ENCODE results near the gene NR2E1. TPM values are rescaled to one million over a fixed set of nuclear protein-coding genes. Genes with fewer than 3 reads are reported as not detected.

NR2E1 gene
- polyA plus RNA-seq, 3 donors from 2014 or later = not detected

- H3K27ac Mint-ChIP-seq = no peak overlapping the region
- H3K4me1 Mint-ChIP-seq = peaks cover 30 to 33% of the 10 kb centered on the region in 2 donors
- peaks cover 0 to under 1% (median 0%) of the 10 kb centered on the region in 6 donors for H3K9me3 Mint-ChIP-seq
- no peak for DNase-seq
- peak overlapping the region in 2 of 5 donors; percentile 21 to 45 for H3K4me3 Mint-ChIP-seq
- H3K27me3 Mint-ChIP-seq (ENCODE audit: low read depth in 3 of 3) = peaks cover 28 to 57% (median 48%) of the 10 kb centered on the region in 3 donors
- H3K36me3 Mint-ChIP-seq = no peaks in the 10 kb centered on the region
Measured at GRCh38 chr6:108170332-108171290, 4.8 kb downstream of the NR2E1 start.

- H3K4me1 Mint-ChIP-seq = peaks cover 31 to 34% of the 10 kb centered on the region in 2 donors
Measured at GRCh38 chr6:108171291-108171917, 5.6 kb downstream of the NR2E1 start.

GRCh38 chr6:108171918-108172516, 6.2 kb downstream of the NR2E1 start:
- peaks cover 30 to 33% of the 10 kb centered on the region in 2 donors for H3K4me1 Mint-ChIP-seq
- peaks cover 30 to 60% (median 40%) of the 10 kb centered on the region in 3 donors for H3K27me3 Mint-ChIP-seq (ENCODE audit: low read depth in 3 of 3)
- no peak overlapping the region for H3K27ac Mint-ChIP-seq
- H3K36me3 Mint-ChIP-seq = no peaks in the 10 kb centered on the region
- no peak overlapping the region for H3K4me3 Mint-ChIP-seq
- no peaks in the 10 kb centered on the region for H3K9me3 Mint-ChIP-seq
- DNase-seq = no peak

More at GRCh38 chr6:108171291-108171917, 5.6 kb downstream of the NR2E1 start:
- Mint-ChIP-seq H3K27me3 (ENCODE audit: low read depth in 3 of 3) (peaks cover 30 to 57% (median 40%) of the 10 kb centered on the region in 3 donors), H3K4me3 (no peak overlapping the region), H3K36me3 (no peaks in the 10 kb centered on the region), H3K27ac (no peak overlapping the region), H3K9me3 (no peaks in the 10 kb centered on the region)
- no peak for DNase-seq

GRCh38 chr6:108174371-108175175, 8.8 kb downstream of the NR2E1 start:
- Mint-ChIP-seq H3K4me1 (peaks cover 15 to 16% of the 10 kb centered on the region in 2 donors), H3K27me3 (ENCODE audit: low read depth in 3 of 3) (peaks cover 33 to 47% (median 45%) of the 10 kb centered on the region in 3 donors), H3K9me3 (no peaks in the 10 kb centered on the region), H3K36me3 (no peaks in the 10 kb centered on the region), H3K27ac (no peak overlapping the region), H3K4me3 (peak overlapping the region in 1 of 5 donors; percentile 35)
- DNase-seq = peak in 1 of 3 donors; percentile 13

DNA sequence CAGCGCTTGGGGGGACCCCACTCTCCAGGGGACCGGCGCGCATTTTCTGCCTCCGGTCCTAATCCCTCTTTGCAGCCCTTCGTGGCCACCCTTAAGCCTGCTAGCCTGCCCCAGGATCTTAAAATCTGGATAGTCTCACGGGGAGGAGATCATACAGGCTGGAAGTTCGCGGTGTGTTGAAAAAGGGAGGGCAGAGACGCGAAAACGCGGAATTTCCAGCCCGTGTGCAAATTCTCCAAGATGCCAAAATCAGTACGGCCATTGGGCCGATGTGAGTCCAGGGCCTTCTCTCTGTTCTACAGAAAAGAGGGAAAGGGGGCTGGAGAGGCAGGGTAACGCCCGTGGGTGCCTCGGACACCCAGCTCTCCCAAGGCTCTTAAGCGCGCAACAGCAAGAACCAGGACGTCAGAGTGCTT, 9.4 kb downstream of the NR2E1 start:
- H3K9me3 Mint-ChIP-seq = no peaks in the 10 kb centered on the region
- H3K27me3 Mint-ChIP-seq (ENCODE audit: low read depth in 3 of 3) = peaks cover 33 to 48% (median 43%) of the 10 kb centered on the region in 3 donors
- DNase-seq = no peak
- no peaks in the 10 kb centered on the region for H3K36me3 Mint-ChIP-seq
- H3K4me1 Mint-ChIP-seq = peaks cover 15 to 16% of the 10 kb centered on the region in 2 donors
- H3K4me3 Mint-ChIP-seq = peak overlapping the region in 1 of 5 donors; percentile 79
- H3K27ac Mint-ChIP-seq = no peak overlapping the region

DNA sequence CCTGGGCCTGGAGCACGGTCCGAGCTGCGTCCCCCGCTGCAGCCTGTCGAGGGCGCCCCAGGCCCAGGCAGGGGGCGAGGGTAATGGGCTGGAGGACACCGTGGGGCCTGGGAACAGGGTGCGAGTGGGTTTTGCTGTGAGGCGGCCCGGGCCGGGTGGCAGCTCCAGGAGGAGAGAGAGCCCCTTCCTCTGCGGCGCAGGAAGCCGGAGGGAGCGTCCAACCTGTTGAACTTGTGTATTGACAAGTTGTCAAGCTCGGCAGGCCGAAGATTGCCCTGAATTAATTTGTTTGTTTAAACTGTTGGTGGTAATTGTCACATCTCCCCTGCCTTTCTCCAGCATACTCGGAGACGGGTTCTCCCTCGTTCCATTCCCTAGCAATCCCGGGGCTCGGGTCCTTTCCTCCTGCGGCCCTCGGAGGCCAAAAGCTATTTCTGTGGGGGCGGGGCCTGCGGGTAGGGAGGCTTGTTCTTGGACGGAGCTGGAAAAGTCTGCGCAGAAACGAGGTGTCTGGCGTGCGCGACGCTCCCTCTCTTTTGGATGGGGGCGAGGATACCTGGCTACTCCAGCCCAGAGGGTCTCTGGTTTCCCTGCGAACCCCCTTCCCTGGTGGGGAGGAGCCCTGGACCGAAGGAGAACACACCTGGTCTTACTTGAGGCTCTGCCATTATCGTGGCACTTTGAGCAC, 9.9 kb downstream of the NR2E1 start:
- Mint-ChIP-seq H3K9me3 (no peaks in the 10 kb centered on the region), H3K27ac (no peak overlapping the region), H3K36me3 (no peaks in the 10 kb centered on the region), H3K27me3 (ENCODE audit: low read depth in 3 of 3) (peaks cover 38 to 48% (median 43%) of the 10 kb centered on the region in 3 donors), H3K4me1 (peaks cover 14 to 15% of the 10 kb centered on the region in 2 donors), H3K4me3 (peak overlapping the region; percentile 46 to 79 (median 53))
- DNase-seq = no peak

GRCh38 chr6:108176281-108177089, 10.7 kb downstream of the NR2E1 start:
- Mint-ChIP-seq H3K9me3 (no peaks in the 10 kb centered on the region), H3K4me1 (peaks cover 10 to 12% of the 10 kb centered on the region in 2 donors)

DNA sequence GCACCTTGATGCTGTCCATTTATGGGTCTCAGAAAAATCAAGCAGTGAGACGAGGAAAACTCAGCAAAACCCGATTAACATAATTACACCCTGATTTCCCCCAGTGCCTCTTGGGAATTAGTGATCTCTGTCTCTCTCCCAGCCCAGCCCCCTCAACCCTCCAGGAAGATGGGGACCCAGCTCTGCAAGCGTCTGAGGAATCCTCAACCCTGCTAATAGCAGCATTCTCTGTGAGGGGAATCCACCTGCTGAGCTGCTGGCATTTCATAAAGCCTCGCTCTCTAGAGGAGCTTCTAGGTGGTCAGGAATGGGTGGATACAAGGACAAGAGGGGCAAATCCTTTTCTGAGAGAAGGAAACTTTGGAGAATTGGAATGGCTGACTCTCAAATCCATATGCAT, 13.9 kb downstream of the NR2E1 start:
- Mint-ChIP-seq H3K27me3 (ENCODE audit: low read depth in 3 of 3) (peaks cover 19 to 37% (median 27%) of the 10 kb centered on the region in 3 donors), H3K9me3 (no peaks in the 10 kb centered on the region), H3K4me3 (no peak overlapping the region), H3K27ac (no peak overlapping the region), H3K36me3 (no peaks in the 10 kb centered on the region), H3K4me1 (peaks cover 10% of the 10 kb centered on the region in 2 donors)
- DNase-seq = no peak

More at GRCh38 chr6:108176281-108177089, 10.7 kb downstream of the NR2E1 start:
- no peak for DNase-seq
- H3K27me3 Mint-ChIP-seq (ENCODE audit: low read depth in 3 of 3) = peaks cover 36 to 47% (median 39%) of the 10 kb centered on the region in 3 donors
- peak overlapping the region; percentile 46 to 79 (median 53) for H3K4me3 Mint-ChIP-seq
- no peaks in the 10 kb centered on the region for H3K36me3 Mint-ChIP-seq
- H3K27ac Mint-ChIP-seq = no peak overlapping the region

DNA sequence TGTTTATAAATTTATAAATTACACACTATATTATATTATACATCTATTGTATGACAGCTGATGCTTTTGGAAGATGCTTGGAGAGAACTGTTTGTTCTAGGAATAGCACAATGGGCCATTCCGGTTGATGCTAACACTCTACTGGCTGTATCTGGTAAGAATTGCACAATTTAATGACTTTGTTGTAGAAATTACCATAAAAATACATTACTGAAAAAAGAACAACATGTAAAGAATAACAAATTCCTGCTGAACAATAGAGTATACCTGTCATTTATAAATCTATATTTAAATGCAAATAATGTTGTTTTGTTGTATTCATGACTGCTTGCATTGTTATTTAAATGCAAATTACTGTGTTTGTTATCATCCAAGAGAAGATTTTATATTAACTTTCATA, 14.4 kb downstream of the NR2E1 start:
- H3K4me1 Mint-ChIP-seq = peaks cover 8 to 10% of the 10 kb centered on the region in 2 donors
- H3K9me3 Mint-ChIP-seq = no peaks in the 10 kb centered on the region
- H3K27me3 Mint-ChIP-seq (ENCODE audit: low read depth in 3 of 3) = peaks cover 16 to 33% (median 22%) of the 10 kb centered on the region in 3 donors
- DNase-seq = no peak
- H3K36me3 Mint-ChIP-seq = no peaks in the 10 kb centered on the region
- H3K27ac Mint-ChIP-seq = no peak overlapping the region
- H3K4me3 Mint-ChIP-seq = no peak overlapping the region

DNA sequence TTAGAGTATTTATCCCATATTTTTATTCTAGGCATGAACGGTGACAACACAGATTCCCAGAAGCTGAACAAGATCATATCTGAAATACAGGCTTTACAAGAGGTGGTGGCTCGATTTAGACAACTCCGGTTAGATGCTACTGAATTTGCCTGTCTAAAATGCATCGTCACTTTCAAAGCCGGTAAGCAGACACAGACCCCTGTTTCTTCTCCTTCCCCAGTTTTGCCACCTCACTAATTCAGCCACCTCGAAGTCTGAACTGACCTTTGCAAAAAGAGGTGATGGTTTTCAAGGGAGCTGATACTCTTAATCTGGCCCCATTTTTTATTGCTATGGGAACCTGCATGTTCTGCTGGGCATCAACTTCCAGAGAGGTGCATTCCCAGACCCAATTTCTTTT, 15.0 kb downstream of the NR2E1 start:
- H3K27ac Mint-ChIP-seq = no peak overlapping the region
- peaks cover 13 to 32% (median 19%) of the 10 kb centered on the region in 3 donors for H3K27me3 Mint-ChIP-seq (ENCODE audit: low read depth in 3 of 3)
- no peak for DNase-seq
- no peaks in the 10 kb centered on the region for H3K36me3 Mint-ChIP-seq
- H3K4me3 Mint-ChIP-seq = no peak overlapping the region
- H3K9me3 Mint-ChIP-seq = no peaks in the 10 kb centered on the region
- peaks cover 7% of the 10 kb centered on the region in 2 donors for H3K4me1 Mint-ChIP-seq

DNA sequence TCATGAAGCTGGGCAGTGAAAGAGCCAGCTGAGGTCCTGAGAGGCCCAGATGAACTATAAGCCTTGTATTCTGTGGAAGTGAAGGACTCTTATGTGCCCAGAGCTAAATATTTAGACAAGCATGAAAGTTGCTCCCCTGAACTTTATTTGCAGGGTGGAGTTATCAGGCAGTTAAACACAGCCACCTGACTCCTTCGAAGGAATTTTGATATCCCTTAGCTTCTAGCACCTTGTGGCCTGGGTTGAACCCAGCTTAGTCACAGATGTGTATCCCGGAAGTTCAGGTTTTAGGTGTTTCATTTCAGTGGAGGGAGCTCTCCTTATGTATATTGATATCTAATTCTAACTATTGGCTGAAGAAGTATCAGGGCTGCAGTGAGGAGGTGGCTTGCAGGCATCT, 20.4 kb downstream of the NR2E1 start:
- H3K27me3 Mint-ChIP-seq (ENCODE audit: low read depth in 3 of 3) = peaks cover 4 to 18% (median 7%) of the 10 kb centered on the region in 3 donors

DNA sequence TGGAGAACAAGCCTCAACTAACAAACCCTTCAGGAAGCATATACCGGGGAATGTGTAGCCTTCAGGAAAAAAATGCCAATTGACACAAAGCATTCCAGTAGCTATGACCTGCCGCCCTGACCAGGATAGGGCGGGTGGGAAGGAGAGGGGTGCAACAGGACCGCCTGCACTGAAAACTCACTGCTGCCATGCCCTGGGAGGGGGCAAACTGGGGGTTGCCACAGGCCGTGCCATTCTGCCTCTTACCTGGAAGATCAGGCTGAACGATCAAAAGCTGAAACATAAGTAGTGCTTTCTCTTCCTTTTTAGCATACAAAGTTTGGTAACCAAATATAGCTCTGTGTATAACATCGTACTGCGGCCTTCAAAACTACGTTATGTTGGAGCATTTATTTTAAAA, 21.7 kb downstream of the NR2E1 start:
- H3K27me3 Mint-ChIP-seq (ENCODE audit: low read depth in 3 of 3) = peaks cover 4 to 13% (median 9%) of the 10 kb centered on the region in 3 donors
- H3K4me3 Mint-ChIP-seq = no peak overlapping the region
- no peak for DNase-seq
- no peak overlapping the region for H3K27ac Mint-ChIP-seq
- H3K4me1 Mint-ChIP-seq = no peaks in the 10 kb centered on the region
- H3K9me3 Mint-ChIP-seq = no peaks in the 10 kb centered on the region
- H3K36me3 Mint-ChIP-seq = no peaks in the 10 kb centered on the region

More for the DNA sequence above, 20.4 kb downstream of the NR2E1 start:
- H3K36me3 Mint-ChIP-seq = no peaks in the 10 kb centered on the region
- no peaks in the 10 kb centered on the region for H3K4me1 Mint-ChIP-seq
- no peaks in the 10 kb centered on the region for H3K9me3 Mint-ChIP-seq
- peak overlapping the region in 1 of 6 donors; percentile 26 for H3K27ac Mint-ChIP-seq
- DNase-seq = no peak
- H3K4me3 Mint-ChIP-seq = no peak overlapping the region

All from immature natural killer cell (primary cell).